NOMO-1 treated with DMSO at 0.1 percent for 48 hours (cell line): Measurements from ENCODE around the gene APOD.

ENCODE experiments used
- DNase-seq: peaks from one replicate; lab custom pipeline; 2025; ENCODE audit not compliant: unreplicated experiment; lab: John Stamatoyannopoulos, UW

APOD gene

GRCh38 chr3:195555110-195555509 is 28.6 kb downstream of the APOD start:
- no peak for DNase-seq

GRCh38 chr3:195554458-195554857 is 29.3 kb downstream of the APOD start:
- DNase-seq: no peak

GRCh38 chr3:195553268-195553667 is 30.5 kb downstream of the APOD start:
- DNase-seq: no peak

- DNase-seq: no peak
Measured at GRCh38 chr3:195551381-195551978, 32.3 kb downstream of the APOD start.

- no peak for DNase-seq
Measured at GRCh38 chr3:195550723-195551122, 33.0 kb downstream of the APOD start.

GRCh38 chr3:195549931-195550519 is 33.7 kb downstream of the APOD start:
- no peak for DNase-seq

- no peak for DNase-seq
Measured at GRCh38 chr3:195548987-195549386, 34.8 kb downstream of the APOD start.

GRCh38 chr3:195548501-195548900 is 35.2 kb downstream of the APOD start:
- no peak for DNase-seq

GRCh38 chr3:195548006-195548405 is 35.7 kb downstream of the APOD start:
- no peak for DNase-seq

GRCh38 chr3:195546130-195546560 is 37.6 kb downstream of the APOD start:
- DNase-seq: no peak

- no peak for DNase-seq
Measured at GRCh38 chr3:195544634-195545033, 39.1 kb downstream of the APOD start.

GRCh38 chr3:195544230-195544536 is 39.6 kb downstream of the APOD start:
- no peak for DNase-seq

GRCh38 chr3:195543500-195544229 is 40.1 kb downstream of the APOD start:
- DNase-seq: no peak

GRCh38 chr3:195542698-195543499 is 40.8 kb downstream of the APOD start, which contains the start of gene PPP1R2:
TSS of gene PPP1R2 (minus strand) at chr3:195543325. CDS start at chr3:195543025, 300 bp downstream.
- peak; percentile 82 for DNase-seq

- peak; percentile 71 for DNase-seq
Measured at GRCh38 chr3:195542316-195542697, 41.4 kb downstream of the APOD start.

- DNase-seq: no peak
Measured at GRCh38 chr3:195540511-195540910, 43.2 kb downstream of the APOD start.

- no peak for DNase-seq
Measured at GRCh38 chr3:195540027-195540426, 43.7 kb downstream of the APOD start.

- DNase-seq: no peak
Measured at GRCh38 chr3:195539479-195539878, 44.3 kb downstream of the APOD start.

GRCh38 chr3:195537995-195538394 is 45.7 kb downstream of the APOD start:
- DNase-seq: no peak

GRCh38 chr3:195535293-195535692 is 48.4 kb downstream of the APOD start:
- no peak for DNase-seq

- no peak for DNase-seq
Measured at GRCh38 chr3:195532834-195533233, 50.9 kb downstream of the APOD start.

- no peak for DNase-seq
Measured at GRCh38 chr3:195532345-195532744, 51.4 kb downstream of the APOD start.
